Body of pancreas (tissue), 4 donors: Measurements from ENCODE around the gene ARMC3. TPM values are rescaled to one million over a fixed set of nuclear protein-coding genes. Genes with fewer than 3 reads are reported as not detected.

Experiments used
- ATAC-seq: fragments of 150-250 bp; one replicate; pipeline ENCODE4 v1.9.1; 2016
- DNase-seq, 4 donors: peaks; one replicate each; pipeline ENCODE4 v3.0.0-alpha.2; 2019
- H3K27ac ChIP-seq, 4 donors: fragments of 200-600 bp; sonication (generic); 1 replicate in 3 of 4; 2 replicates in 1 of 4; pipeline versions ENCODE4 v1.5.1 to v1.6.1; 2016 to 2019; ENCODE audit warnings: mild to moderate bottlenecking in 1 of 4, mixed read lengths in 1 of 4, moderate library complexity in 1 of 4
- H3K27me3 ChIP-seq, 2 donors: fragments of 200-600 bp; sonication (generic); one replicate each; pipeline ENCODE4 v1.6.0; 2016; ENCODE audit warnings: mild to moderate bottlenecking in 1 of 2
- H3K36me3 ChIP-seq, 2 donors: fragments of 200-600 bp; sonication (generic); replicated peaks in 1 of 2; 2 replicates each; pipeline ENCODE4 v1.5.1; 2016; ENCODE audit warnings: low read depth in 2 of 2; ENCODE audit not compliant: insufficient read depth in 1 of 2
- H3K4me1 ChIP-seq: fragments of 200-600 bp; sonication (generic); one replicate; pipeline ENCODE4 v1.6.0; 2016
- H3K4me3 ChIP-seq, 2 donors: fragments of 200-600 bp; sonication (generic); 1 replicate in 1 of 2; 2 replicates in 1 of 2; pipeline ENCODE4 v1.5.1; 2016 to 2019
- H3K9me3 ChIP-seq, 3 donors: fragments of 200-600 bp; sonication (generic); 1 replicate in 2 of 3; 2 replicates in 1 of 3; pipeline ENCODE4 v1.5.1; 2016
- CTCF ChIP-seq, 7 experiments: fragments of 450-650 bp in 4 of 7; fragments of 200-600 bp in 3 of 7; sonication (generic) in 3 of 7; IDR thresholded peaks; one replicate each; pipeline ENCODE4 v1.5.1; 2016 to 2019; ENCODE audit warnings: antibody characterized with exemption in 7 of 7
- POLR2A ChIP-seq, 3 donors: fragments of 450-650 bp; IDR thresholded peaks; one replicate each; pipeline ENCODE4 v1.6.1; 2016; ENCODE audit warnings: antibody characterized with exemption in 3 of 3, mild to moderate bottlenecking in 2 of 3
- WGBS, 2 donors: methylation state at CpG; one replicate each; pipeline ENCODE4 v1.1.5; 2017; 5-methylcytosine and 5-hydroxymethylcytosine counted together
- intact Hi-C: fragments of 100-400 bp; cut with DNase I; formaldehyde crosslinking; loops from one replicate; pipeline ENCODE4 v1.15.1; 2023
- total RNA-seq, 2 donors: library from RNA; depleted of rRNA; stranded (reverse); fragments of >200 nt; gene quantifications; one replicate each; pipeline ENCODE4 v1.1.0, GENCODE V29; 2016

Gene ARMC3
- total RNA-seq, 2 donors from 2014 or later, result 0.33 to 0.52 TPM

- Histone ChIP-seq H3K27me3 (no peaks in the 10 kb centered on the region), H3K27ac (no peak overlapping the region), H3K4me3 (no peak overlapping the region), H3K36me3 (no peaks in the 10 kb centered on the region), H3K9me3 (no peaks in the 10 kb centered on the region), H3K4me1 (no peaks in the 10 kb centered on the region)
- no peak for TF ChIP-seq POLR2A (IDR thresholded peaks at IDR 0.05)
- DNase-seq (no peak), ATAC-seq (no peak)
- 84 to 91% methylated on average over 3 of the region's 3 CpGs for WGBS, 2 donors
- intact Hi-C loops, result no loop called here
Measured at GRCh38 chr10:22934726-22935125, 6.9 kb downstream of the ARMC3 start.

GRCh38 chr10:22942437-22942836, 14.6 kb downstream of the ARMC3 start:
- Histone ChIP-seq H3K36me3 (no peaks in the 10 kb centered on the region), H3K27ac (no peak overlapping the region), H3K4me3 (no peak overlapping the region), H3K4me1 (no peaks in the 10 kb centered on the region), H3K27me3 (no peaks in the 10 kb centered on the region), H3K9me3 (no peaks in the 10 kb centered on the region)
- intact Hi-C loops, result no loop called here
- TF ChIP-seq CTCF (IDR thresholded peaks at IDR 0.05) (no peak), POLR2A (IDR thresholded peaks at IDR 0.05) (no peak)
- WGBS, 2 donors, result 70 to 91% methylated on average over 1 of the region's 1 CpG
- DNase-seq (no peak), ATAC-seq (no peak)

GRCh38 chr10:22945934-22946673, 18.3 kb downstream of the ARMC3 start:
- 84 to 87% methylated on average over 2 of the region's 2 CpGs for WGBS, 2 donors

GRCh38 chr10:22954970-22955369, 27.1 kb downstream of the ARMC3 start:
- Histone ChIP-seq H3K9me3 (no peaks in the 10 kb centered on the region), H3K27ac (no peak overlapping the region), H3K36me3 (no peaks in the 10 kb centered on the region), H3K27me3 (no peaks in the 10 kb centered on the region), H3K4me3 (no peak overlapping the region), H3K4me1 (no peaks in the 10 kb centered on the region)
- no peak for ATAC-seq
- 65 to 75% methylated on average over 3 of the region's 3 CpGs for WGBS, 2 donors
- TF ChIP-seq CTCF (IDR thresholded peaks at IDR 0.05) (no peak), POLR2A (IDR thresholded peaks at IDR 0.05) (no peak)
- intact Hi-C loops, result no loop called here
- no peak for DNase-seq

More at GRCh38 chr10:22945934-22946673, 18.3 kb downstream of the ARMC3 start:
- intact Hi-C loops, result no loop called here
- H3K36me3 ChIP-seq, result no peaks in the 10 kb centered on the region
- no peak overlapping the region for H3K4me3 ChIP-seq
- no peaks in the 10 kb centered on the region for H3K27me3 ChIP-seq
- no peaks in the 10 kb centered on the region for H3K9me3 ChIP-seq
- no peak overlapping the region for H3K27ac ChIP-seq
- DNase-seq (no peak), ATAC-seq (no peak)
- H3K4me1 ChIP-seq, result no peaks in the 10 kb centered on the region
- TF ChIP-seq CTCF (IDR thresholded peaks at IDR 0.05) (no peak), POLR2A (IDR thresholded peaks at IDR 0.05) (no peak)

GRCh38 chr10:22958338-22958737, 30.5 kb downstream of the ARMC3 start:
- whole genome bisulfite sequencing, 2 donors, result 72 to 73% methylated on average over 2 of the region's 2 CpGs
- H3K36me3 ChIP-seq, result no peaks in the 10 kb centered on the region
- no peak overlapping the region for H3K27ac ChIP-seq
- H3K4me1 ChIP-seq, result no peaks in the 10 kb centered on the region
- DNase-seq, result no peak
- no peak for ATAC-seq
- no peak for TF ChIP-seq CTCF (IDR thresholded peaks at IDR 0.05)
- no peak for TF ChIP-seq POLR2A (IDR thresholded peaks at IDR 0.05)
- H3K4me3 ChIP-seq, result no peak overlapping the region
- no peaks in the 10 kb centered on the region for H3K9me3 ChIP-seq
- intact Hi-C loops, result no loop called here
- no peaks in the 10 kb centered on the region for H3K27me3 ChIP-seq
